Measurements from ENCODE around the gene PHF2. TPM values are rescaled to one million over a fixed set of nuclear protein-coding genes. Genes with fewer than 3 reads are reported as not detected.

PHF2 gene
- total and polyA plus RNA-seq, 2 of the 8 experiments (the other 6 are each of a cell fraction or from before 2014, with no cell fraction given), result 3.4 to 9.4 TPM

DNA sequence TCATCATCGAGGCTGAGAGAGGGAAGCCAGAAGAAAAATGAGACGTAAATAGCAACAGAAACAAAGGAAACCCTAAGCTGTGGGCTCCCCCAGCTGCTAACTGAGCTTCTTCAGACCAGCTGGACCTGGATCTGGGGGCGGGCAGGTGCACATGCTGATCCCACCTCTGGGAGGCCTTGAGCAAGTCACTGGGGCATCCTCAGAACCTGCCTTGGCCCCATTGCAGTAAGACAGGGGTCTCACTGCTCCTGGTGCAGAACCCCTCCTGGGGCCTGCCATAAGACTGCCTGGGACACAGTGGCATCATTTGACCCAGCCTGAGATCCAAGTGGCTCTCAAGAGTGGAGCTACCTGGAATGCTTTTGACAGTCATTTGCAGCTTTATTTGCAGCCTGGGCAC lies 77.4 kb downstream of the PHF2 start (continued):
- TF ChIP-seq, protein P1, sequence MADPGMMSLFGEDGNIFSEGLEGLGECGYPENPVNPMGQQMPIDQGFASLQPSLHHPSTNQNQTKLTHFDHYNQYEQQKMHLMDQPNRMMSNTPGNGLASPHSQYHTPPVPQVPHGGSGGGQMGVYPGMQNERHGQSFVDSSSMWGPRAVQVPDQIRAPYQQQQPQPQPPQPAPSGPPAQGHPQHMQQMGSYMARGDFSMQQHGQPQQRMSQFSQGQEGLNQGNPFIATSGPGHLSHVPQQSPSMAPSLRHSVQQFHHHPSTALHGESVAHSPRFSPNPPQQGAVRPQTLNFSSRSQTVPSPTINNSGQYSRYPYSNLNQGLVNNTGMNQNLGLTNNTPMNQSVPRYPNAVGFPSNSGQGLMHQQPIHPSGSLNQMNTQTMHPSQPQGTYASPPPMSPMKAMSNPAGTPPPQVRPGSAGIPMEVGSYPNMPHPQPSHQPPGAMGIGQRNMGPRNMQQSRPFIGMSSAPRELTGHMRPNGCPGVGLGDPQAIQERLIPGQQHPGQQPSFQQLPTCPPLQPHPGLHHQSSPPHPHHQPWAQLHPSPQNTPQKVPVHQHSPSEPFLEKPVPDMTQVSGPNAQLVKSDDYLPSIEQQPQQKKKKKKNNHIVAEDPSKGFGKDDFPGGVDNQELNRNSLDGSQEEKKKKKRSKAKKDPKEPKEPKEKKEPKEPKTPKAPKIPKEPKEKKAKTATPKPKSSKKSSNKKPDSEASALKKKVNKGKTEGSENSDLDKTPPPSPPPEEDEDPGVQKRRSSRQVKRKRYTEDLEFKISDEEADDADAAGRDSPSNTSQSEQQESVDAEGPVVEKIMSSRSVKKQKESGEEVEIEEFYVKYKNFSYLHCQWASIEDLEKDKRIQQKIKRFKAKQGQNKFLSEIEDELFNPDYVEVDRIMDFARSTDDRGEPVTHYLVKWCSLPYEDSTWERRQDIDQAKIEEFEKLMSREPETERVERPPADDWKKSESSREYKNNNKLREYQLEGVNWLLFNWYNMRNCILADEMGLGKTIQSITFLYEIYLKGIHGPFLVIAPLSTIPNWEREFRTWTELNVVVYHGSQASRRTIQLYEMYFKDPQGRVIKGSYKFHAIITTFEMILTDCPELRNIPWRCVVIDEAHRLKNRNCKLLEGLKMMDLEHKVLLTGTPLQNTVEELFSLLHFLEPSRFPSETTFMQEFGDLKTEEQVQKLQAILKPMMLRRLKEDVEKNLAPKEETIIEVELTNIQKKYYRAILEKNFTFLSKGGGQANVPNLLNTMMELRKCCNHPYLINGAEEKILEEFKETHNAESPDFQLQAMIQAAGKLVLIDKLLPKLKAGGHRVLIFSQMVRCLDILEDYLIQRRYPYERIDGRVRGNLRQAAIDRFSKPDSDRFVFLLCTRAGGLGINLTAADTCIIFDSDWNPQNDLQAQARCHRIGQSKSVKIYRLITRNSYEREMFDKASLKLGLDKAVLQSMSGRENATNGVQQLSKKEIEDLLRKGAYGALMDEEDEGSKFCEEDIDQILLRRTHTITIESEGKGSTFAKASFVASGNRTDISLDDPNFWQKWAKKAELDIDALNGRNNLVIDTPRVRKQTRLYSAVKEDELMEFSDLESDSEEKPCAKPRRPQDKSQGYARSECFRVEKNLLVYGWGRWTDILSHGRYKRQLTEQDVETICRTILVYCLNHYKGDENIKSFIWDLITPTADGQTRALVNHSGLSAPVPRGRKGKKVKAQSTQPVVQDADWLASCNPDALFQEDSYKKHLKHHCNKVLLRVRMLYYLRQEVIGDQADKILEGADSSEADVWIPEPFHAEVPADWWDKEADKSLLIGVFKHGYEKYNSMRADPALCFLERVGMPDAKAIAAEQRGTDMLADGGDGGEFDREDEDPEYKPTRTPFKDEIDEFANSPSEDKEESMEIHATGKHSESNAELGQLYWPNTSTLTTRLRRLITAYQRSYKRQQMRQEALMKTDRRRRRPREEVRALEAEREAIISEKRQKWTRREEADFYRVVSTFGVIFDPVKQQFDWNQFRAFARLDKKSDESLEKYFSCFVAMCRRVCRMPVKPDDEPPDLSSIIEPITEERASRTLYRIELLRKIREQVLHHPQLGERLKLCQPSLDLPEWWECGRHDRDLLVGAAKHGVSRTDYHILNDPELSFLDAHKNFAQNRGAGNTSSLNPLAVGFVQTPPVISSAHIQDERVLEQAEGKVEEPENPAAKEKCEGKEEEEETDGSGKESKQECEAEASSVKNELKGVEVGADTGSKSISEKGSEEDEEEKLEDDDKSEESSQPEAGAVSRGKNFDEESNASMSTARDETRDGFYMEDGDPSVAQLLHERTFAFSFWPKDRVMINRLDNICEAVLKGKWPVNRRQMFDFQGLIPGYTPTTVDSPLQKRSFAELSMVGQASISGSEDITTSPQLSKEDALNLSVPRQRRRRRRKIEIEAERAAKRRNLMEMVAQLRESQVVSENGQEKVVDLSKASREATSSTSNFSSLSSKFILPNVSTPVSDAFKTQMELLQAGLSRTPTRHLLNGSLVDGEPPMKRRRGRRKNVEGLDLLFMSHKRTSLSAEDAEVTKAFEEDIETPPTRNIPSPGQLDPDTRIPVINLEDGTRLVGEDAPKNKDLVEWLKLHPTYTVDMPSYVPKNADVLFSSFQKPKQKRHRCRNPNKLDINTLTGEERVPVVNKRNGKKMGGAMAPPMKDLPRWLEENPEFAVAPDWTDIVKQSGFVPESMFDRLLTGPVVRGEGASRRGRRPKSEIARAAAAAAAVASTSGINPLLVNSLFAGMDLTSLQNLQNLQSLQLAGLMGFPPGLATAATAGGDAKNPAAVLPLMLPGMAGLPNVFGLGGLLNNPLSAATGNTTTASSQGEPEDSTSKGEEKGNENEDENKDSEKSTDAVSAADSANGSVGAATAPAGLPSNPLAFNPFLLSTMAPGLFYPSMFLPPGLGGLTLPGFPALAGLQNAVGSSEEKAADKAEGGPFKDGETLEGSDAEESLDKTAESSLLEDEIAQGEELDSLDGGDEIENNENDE (IDR thresholded peaks at IDR 0.05; ENCODE audit: insufficient replicate concordance, low read length), result no peak
- TF ChIP-seq TAF7 (optimal IDR thresholded peaks at IDR 0.05; ENCODE audit: borderline replicate concordance, low read depth, low read length) (no peak), MAFK (IDR thresholded peaks at IDR 0.05; ENCODE audit: low read depth, low read length) (no peak), EZH2 (IDR thresholded peaks at IDR 0.05; ENCODE audit: low read depth, low read length, severe bottlenecking) (no peak), KDM4A (IDR thresholded peaks at IDR 0.05; ENCODE audit: low read depth, low read length, severe bottlenecking) (no peak)
- TF ChIP-seq, protein P2, sequence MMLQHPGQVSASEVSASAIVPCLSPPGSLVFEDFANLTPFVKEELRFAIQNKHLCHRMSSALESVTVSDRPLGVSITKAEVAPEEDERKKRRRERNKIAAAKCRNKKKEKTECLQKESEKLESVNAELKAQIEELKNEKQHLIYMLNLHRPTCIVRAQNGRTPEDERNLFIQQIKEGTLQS (IDR thresholded peaks at IDR 0.05; ENCODE audit: insufficient read depth, low read depth, low read length), result no peak

Data from H1 (cell line).